AG04450 (cell line): Measurements from ENCODE around the gene PDILT. TPM values are rescaled to one million over a fixed set of nuclear protein-coding genes. Genes with fewer than 3 reads are reported as not detected.

Experiments used
- CTCF ChIA-PET: fragments of 300-600, 350-600 bp; formaldehyde crosslinking; extraction: SDS; loops from one replicate; lab custom pipeline; 2022; ENCODE audit warnings: antibody characterized with exemption, inconsistent platforms; lab: Charles Lee
- POLR2A ChIA-PET: fragments of 350-600 bp; formaldehyde crosslinking; extraction: SDS; loops from one replicate; lab custom pipeline; 2021; ENCODE audit warnings: antibody characterized with exemption, inconsistent platforms; lab: Yijun Ruan, JAX
- DNase-seq: peaks from one replicate; pipeline ENCODE4 v3.0.0-alpha.2; 2011; ENCODE audit warnings: low read depth, low spot score
- H3K27ac ChIP-seq: one replicate; pipeline ENCODE4 v1.5.1; 2012; ENCODE audit warnings: low read depth, low read length, control low read depth
- H3K27me3 ChIP-seq: one replicate; pipeline ENCODE4 v1.6.0; 2012; ENCODE audit warnings: low read length; ENCODE audit not compliant: control insufficient read depth, insufficient read depth
- H3K4me3 ChIP-seq: 2 replicates; pipeline ENCODE4 v1.5.1; 2011; ENCODE audit warnings: mild to moderate bottlenecking, low read depth, low read length, control low read depth
- H3K9me3 ChIP-seq: 2 replicates; pipeline ENCODE4 v1.5.1; 2012; ENCODE audit warnings: low read length; ENCODE audit not compliant: control insufficient read depth, insufficient read depth
- polyA plus RNA-seq: library from polyadenylated mRNA; depleted of rRNA; stranded (reverse); fragments of >200 nt; gene quantifications from 2 replicates; pipeline ENCODE4 v1.2.3, GENCODE V29; 2011
- TF ChIP-seq, protein P1 (sequence below): IDR thresholded peaks from 2 replicates; pipeline ENCODE4 v1.5.1; 2011; ENCODE audit warnings: low read depth, low read length, control low read depth, inconsistent platforms

Gene PDILT
- polyA plus RNA-seq, 1 experiment: not detected

DNA sequence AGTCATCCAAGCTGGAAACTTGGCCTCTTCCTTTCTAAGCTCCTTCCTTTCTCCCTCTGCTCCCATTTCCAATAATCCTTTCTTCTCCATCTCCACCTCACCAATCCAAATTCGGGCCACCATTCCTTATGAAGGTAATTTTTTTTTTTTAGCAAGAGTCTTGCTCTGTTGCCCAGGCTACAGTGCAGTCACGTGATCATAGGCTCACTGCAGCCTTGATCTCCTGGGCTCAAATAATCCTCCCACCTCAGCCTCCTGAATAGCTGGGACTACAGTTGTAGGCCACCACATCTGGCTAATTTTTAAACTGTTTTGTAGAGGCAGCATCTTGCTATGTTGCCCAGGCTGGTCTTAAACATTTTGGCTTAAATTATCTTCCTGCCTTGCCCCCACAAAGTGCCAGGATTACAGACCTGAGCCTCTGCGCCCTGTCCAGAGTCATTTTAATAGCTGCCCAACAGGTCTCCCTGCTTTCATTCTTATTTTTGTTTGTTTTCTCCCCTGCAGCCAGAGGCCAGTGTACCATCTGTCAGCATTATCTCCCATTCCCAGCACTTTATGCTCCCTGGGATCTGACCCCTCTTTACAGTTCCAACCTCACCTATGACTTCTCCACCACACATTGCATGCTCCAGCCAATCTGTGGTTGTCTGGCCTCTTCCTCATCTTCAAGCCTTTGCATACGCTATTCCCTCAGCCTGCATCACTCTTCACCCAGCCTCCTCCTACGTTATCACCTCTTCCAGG, 75.0 kb downstream of the PDILT start:
- no peak for DNase-seq
- no peak overlapping the region for H3K27ac ChIP-seq
- ChIA-PET POLR2A (no interaction called here), CTCF (no interaction called here)
- no peaks in the 10 kb centered on the region for H3K27me3 ChIP-seq
- no peak overlapping the region for H3K4me3 ChIP-seq
- peaks cover 25% of the 10 kb centered on the region for H3K9me3 ChIP-seq
- TF ChIP-seq, protein P1, sequence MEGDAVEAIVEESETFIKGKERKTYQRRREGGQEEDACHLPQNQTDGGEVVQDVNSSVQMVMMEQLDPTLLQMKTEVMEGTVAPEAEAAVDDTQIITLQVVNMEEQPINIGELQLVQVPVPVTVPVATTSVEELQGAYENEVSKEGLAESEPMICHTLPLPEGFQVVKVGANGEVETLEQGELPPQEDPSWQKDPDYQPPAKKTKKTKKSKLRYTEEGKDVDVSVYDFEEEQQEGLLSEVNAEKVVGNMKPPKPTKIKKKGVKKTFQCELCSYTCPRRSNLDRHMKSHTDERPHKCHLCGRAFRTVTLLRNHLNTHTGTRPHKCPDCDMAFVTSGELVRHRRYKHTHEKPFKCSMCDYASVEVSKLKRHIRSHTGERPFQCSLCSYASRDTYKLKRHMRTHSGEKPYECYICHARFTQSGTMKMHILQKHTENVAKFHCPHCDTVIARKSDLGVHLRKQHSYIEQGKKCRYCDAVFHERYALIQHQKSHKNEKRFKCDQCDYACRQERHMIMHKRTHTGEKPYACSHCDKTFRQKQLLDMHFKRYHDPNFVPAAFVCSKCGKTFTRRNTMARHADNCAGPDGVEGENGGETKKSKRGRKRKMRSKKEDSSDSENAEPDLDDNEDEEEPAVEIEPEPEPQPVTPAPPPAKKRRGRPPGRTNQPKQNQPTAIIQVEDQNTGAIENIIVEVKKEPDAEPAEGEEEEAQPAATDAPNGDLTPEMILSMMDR: no peak

DNA sequence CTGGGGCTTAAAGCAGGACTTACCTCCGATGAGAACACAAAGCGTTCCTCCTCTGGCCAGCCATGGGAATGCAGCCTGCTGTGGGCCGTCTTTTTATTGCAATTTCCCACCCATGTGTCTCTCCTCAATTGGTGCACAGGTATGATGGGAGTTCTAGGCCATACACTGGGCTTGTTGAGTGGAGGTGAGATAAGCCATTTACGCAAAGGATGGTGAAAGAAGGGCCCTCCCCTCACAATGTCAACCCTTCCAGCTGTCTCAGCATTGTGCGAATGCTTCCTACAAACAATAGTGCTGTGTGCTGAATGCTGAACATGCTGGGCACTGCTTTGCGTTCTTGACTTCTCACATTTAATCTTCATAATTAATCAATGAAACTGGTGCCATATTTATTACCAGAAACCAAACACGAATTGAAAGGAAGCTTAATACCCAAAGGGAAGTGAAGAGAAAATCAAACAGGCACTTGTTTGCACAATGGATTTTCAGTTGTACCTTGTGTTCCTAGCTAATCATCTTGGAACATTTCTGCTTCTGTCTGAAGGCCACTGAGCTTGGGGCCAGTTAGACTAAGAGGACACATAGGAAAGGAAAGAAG, 77.0 kb downstream of the PDILT start, which contains the start of gene GP2:
Gene GP2 (minus strand): TSS at position 70 of the 598 bp plus-strand sequence. CDS start 1,082 bp downstream, outside the sequence.
- no peak within 1 kb of the TSS for H3K4me3 ChIP-seq
- CTCF ChIA-PET: interaction anchor here (1.3 kb wide), 1 partner anchor 420 kb away, joined by 3 read pairs; no protein-coding TSS in a partner anchor

DNA sequence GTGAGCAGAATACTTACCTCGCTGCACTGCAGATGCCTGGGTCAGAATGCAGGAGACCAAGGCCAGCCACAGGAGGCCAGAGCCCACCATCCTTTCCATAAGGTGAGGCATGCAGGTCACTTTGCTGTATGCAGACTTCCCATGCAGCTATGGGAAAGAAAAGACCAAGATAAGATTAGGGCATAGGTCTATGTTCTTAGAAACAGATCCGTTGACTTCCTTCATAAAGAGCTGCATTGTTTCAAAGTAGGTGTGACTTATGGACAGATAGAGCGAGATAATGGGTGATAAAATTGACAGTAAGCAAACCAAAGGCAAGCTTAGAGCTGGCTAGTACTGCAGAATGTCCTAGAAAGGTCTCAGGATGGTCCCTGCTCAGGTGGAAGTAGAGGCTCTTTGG, 78.2 kb downstream of the PDILT start:
- CTCF ChIA-PET: no interaction called here
- DNase-seq: no peak
- Histone ChIP-seq H3K27ac (no peak overlapping the region), H3K4me3 (no peak overlapping the region), H3K9me3 (peaks cover 19% of the 10 kb centered on the region), H3K27me3 (no peaks in the 10 kb centered on the region)
- TF ChIP-seq, protein P1: no peak
- POLR2A ChIA-PET: no interaction called here

More for the DNA sequence above, 77.0 kb downstream of the PDILT start, which contains the start of gene GP2:
- no peak for DNase-seq
- Histone ChIP-seq H3K27me3 (no peaks in the 10 kb centered on the region), H3K27ac (no peak within 1 kb of the TSS), H3K9me3 (peaks cover 26% of the 10 kb centered on the region)
- POLR2A ChIA-PET: no interaction called here
- TF ChIP-seq, protein P1: no peak

DNA sequence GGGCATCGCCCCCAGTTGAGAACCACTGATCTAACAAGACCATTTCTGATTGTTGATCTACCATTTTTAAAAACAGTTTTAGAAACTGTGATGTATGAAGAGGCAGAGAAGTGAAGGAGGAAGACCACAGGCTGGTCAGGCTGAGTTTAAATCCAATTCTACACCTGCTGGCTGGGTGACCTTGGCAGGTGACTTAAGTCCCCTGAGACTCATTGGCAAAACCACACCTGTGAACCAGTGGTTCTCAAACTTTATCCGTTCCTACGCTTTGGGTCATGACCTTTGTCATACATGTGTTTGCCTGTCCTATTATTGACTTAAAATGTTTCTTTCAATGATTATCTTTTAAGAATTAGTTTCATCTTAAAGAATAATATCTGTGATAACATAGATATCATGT, 79.5 kb downstream of the PDILT start:
- TF ChIP-seq, protein P1: no peak
- H3K27ac ChIP-seq: no peak overlapping the region
- no peak for DNase-seq
- POLR2A ChIA-PET: no interaction called here
- H3K9me3 ChIP-seq: peaks cover 16% of the 10 kb centered on the region
- CTCF ChIA-PET: no interaction called here
- no peak overlapping the region for H3K4me3 ChIP-seq
- no peaks in the 10 kb centered on the region for H3K27me3 ChIP-seq

DNA sequence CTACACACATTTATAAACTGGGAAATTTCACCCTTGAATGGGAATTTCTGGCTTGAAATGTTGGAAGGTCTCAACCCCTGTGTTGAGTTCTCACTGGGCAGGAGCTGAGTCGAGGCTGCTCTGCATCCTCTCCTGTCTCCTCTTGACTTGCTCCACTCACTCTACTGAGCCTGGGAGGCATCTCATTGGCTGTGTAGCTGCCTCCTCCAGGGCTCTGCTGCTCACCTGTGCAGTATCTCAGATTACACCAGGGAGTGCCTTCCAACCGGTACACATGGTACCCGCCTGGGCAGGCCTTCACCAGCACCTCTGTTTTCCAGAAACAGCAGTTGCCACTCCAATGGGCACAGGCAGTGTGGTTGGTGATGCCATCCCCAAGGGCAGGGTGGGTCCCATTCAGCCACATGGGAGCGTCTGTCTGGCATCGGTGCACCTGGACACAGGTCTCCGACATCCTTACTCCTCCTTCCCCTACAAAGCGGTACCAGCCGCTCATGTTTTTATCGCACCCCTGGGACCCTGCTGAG, 80.9 kb downstream of the PDILT start:
- H3K9me3 ChIP-seq: peaks cover 16% of the 10 kb centered on the region
- CTCF ChIA-PET: no interaction called here
- TF ChIP-seq, protein P1: no peak
- no peak for DNase-seq
- no peak overlapping the region for H3K4me3 ChIP-seq
- no peak overlapping the region for H3K27ac ChIP-seq
- POLR2A ChIA-PET: no interaction called here
- no peaks in the 10 kb centered on the region for H3K27me3 ChIP-seq
